GM19397 (cell line): ENCODE results near the gene PMIS2.

Experiments
- ATAC-seq: cut with Tn5 transposase; IDR thresholded peaks from one replicate; pipeline ENCODE4 v1.9.1; 2021; ENCODE audit warnings: mild to moderate bottlenecking, moderate library complexity; ENCODE audit not compliant: unreplicated experiment

Gene PMIS2

GRCh38 chr19:35623327-35624010 lies 37.5 kb downstream of the PMIS2 start:
- ATAC-seq = no peak

GRCh38 chr19:35628264-35628564 lies 42.2 kb downstream of the PMIS2 start:
- ATAC-seq = no peak

- peak; percentile 96 for ATAC-seq
These were observed 42.8 kb downstream of the PMIS2 start, which contains the start of gene RBM42 for GRCh38 chr19:35628565-35629331. Gene RBM42 (plus strand): TSS chr19:35629036. CDS start chr19:35629154, 118 bp downstream.

- peak; percentile 2 for ATAC-seq
These were observed 43.3 kb downstream of the PMIS2 start for GRCh38 chr19:35629332-35629633.

GRCh38 chr19:35633727-35634440 lies 47.9 kb downstream of the PMIS2 start:
- no peak for ATAC-seq

GRCh38 chr19:35636651-35637050 lies 50.7 kb downstream of the PMIS2 start:
- ATAC-seq = no peak
